HepG2 (cell line): ENCODE data around the gene MISP3. TPM values are rescaled to one million over a fixed set of nuclear protein-coding genes. Genes with fewer than 3 reads are reported as not detected.
A peak's percentile ranks its signal among the peaks of the same experiment; 100 is the strongest.

Experiments used
- ARNTL ChIP-seq: sonication (generic); formaldehyde crosslinking; IDR thresholded peaks from 2 replicates; pipeline ENCODE4 v1.4.0; 2020; ENCODE audit warnings: mild to moderate bottlenecking, missing genetic modification reagents
- EED ChIP-seq: sonication (generic); formaldehyde crosslinking; IDR thresholded peaks from 2 replicates; pipeline ENCODE4 v1.5.0; 2020; ENCODE audit warnings: mild to moderate bottlenecking, missing genetic modification reagents
- NCOA1 ChIP-seq: sonication (generic); formaldehyde crosslinking; IDR thresholded peaks from 2 replicates; pipeline ENCODE4 v1.9.0; 2021; ENCODE audit warnings: missing genetic modification reagents
- RARA ChIP-seq: IDR thresholded peaks from 2 replicates; pipeline ENCODE4 v1.6.1; 2016; ENCODE audit warnings: missing genetic modification reagents, missing compliant biosample characterization
- RARG ChIP-seq: sonication (generic); formaldehyde crosslinking; IDR thresholded peaks from 2 replicates; pipeline ENCODE4 v1.4.0; 2020; ENCODE audit warnings: low read depth, mild to moderate bottlenecking, missing genetic modification reagents
- SIN3A ChIP-seq: IDR thresholded peaks from 2 replicates; pipeline ENCODE4 v1.6.1; 2011; ENCODE audit warnings: low read depth, mild to moderate bottlenecking, control low read depth, low read length, borderline replicate concordance
- ZBTB7A ChIP-seq: sonication (generic); formaldehyde crosslinking; IDR thresholded peaks from 2 replicates; pipeline ENCODE4 v1.8.0; 2022; ENCODE audit warnings: mild to moderate bottlenecking, missing genetic modification reagents
- ZNF546 ChIP-seq: sonication (generic); formaldehyde crosslinking; conservative IDR thresholded peaks from 2 replicates; pipeline ENCODE4 v1.8.1; 2023; ENCODE audit warnings: mild to moderate bottlenecking, missing genetic modification reagents
- polyA plus RNA-seq, 8 experiments: library from polyadenylated mRNA; depleted of rRNA in 3 of 8; stranded (reverse) in 7 of 8; unstranded in 1 of 8; fragments of >200 nt; fragmentation: Illumina TruSeq in 4 of 8; extraction: Trizol in 4 of 8; gene quantifications; 2 replicates each; pipeline versions ENCODE4 v1.2.1 to v1.2.3, GENCODE V29; 2011 to 2016; ENCODE audit warnings: low read depth in 4 of 8, missing spikeins in 1 of 8, mixed read lengths in 1 of 8; ENCODE audit not compliant: insufficient read depth in 1 of 8
- total RNA-seq, 5 experiments: library from RNA; depleted of rRNA; stranded (reverse); fragments of >200 nt; fragmentation: Illumina TruSeq; extraction: Trizol; gene quantifications; 2 replicates each; pipeline ENCODE4 v1.2.3, GENCODE V29; 2016; ENCODE audit warnings: low read depth in 1 of 5
- TF ChIP-seq, protein P1 (sequence below): sonication (generic); formaldehyde crosslinking; IDR thresholded peaks from 2 replicates; pipeline ENCODE4 v1.8.0; 2022; ENCODE audit warnings: mild to moderate bottlenecking, missing genetic modification reagents; ENCODE audit not compliant: insufficient replicate concordance
- TF ChIP-seq, protein P2 (sequence below): sonication (generic); formaldehyde crosslinking; conservative IDR thresholded peaks from 2 replicates; pipeline ENCODE4 v1.4.0; 2020; ENCODE audit warnings: missing genetic modification reagents
- TF ChIP-seq, protein P3 (sequence below), 2 experiments: sonication (generic) in 1 of 2; formaldehyde crosslinking in 1 of 2; IDR thresholded peaks; 2 replicates each; pipeline versions ENCODE4 v1.4.0 to v1.6.1; 2018 to 2020; ENCODE audit warnings: missing genetic modification reagents in 2 of 2, borderline replicate concordance in 1 of 2, low read depth in 1 of 2, mild to moderate bottlenecking in 1 of 2, missing biosample characterization in 1 of 2
- TF ChIP-seq, protein P4 (sequence below): sonication (generic); formaldehyde crosslinking; IDR thresholded peaks from 2 replicates; pipeline ENCODE4 v1.4.0; 2020; ENCODE audit warnings: missing genetic modification reagents
- TF ChIP-seq, protein P5 (sequence below): sonication (generic); formaldehyde crosslinking; IDR thresholded peaks from 2 replicates; pipeline ENCODE4 v1.5.0; 2020; ENCODE audit warnings: missing genetic modification reagents
- TF ChIP-seq, protein P6 (sequence below): IDR thresholded peaks from 2 replicates; pipeline ENCODE4 v1.6.1; 2016; ENCODE audit warnings: missing biosample characterization, missing genetic modification reagents, low read depth

The MISP3 gene
- total and polyA plus RNA-seq, 2 of the 13 experiments (the other 11 are each of a cell fraction or from before 2014, with no cell fraction given) = 2.5 to 5.4 TPM

DNA sequence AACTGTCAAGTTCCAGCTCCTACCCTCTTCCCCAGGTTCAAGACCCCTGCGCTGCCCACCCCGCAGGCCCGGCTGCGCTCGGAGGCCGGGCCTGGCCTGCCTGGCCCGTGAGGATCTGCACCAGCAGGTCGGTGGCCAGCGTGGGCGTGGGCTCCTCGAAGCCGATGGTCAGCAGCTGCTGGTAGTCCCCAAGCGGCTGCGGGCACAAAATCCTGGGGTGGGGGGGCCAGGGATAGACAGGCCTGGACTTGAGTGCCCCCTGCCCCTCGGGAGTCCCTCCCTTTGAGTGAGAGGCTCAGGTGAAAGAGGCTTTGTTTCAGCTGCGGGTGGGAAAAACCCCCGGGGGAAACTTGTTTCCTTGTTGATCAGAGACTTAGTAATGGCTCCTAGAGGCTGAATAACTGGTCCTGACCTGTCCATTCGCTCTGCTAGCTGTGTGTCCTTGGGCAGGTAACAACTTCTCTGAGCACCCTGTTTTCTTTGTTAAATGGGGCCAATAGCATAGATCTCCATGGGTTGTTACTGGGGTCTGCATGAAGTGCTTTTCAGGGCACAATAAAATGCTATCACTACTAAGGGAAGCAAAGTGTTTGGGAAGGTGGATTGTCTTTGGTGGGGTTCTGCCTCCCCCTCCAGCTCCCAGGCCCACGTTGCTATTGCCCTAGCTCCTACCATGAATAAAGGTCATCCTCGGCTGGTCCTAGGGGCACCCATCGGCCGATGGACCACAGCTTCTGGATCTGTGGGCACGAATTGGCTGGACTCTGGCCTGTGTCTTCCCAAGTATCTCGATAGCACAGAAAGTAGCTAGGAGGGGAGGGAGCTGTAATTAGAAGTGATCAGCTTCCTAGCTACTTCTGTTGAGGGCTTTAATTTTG lies 9.4 kb downstream of the MISP3 start (continued):
- TF ChIP-seq, protein P1, sequence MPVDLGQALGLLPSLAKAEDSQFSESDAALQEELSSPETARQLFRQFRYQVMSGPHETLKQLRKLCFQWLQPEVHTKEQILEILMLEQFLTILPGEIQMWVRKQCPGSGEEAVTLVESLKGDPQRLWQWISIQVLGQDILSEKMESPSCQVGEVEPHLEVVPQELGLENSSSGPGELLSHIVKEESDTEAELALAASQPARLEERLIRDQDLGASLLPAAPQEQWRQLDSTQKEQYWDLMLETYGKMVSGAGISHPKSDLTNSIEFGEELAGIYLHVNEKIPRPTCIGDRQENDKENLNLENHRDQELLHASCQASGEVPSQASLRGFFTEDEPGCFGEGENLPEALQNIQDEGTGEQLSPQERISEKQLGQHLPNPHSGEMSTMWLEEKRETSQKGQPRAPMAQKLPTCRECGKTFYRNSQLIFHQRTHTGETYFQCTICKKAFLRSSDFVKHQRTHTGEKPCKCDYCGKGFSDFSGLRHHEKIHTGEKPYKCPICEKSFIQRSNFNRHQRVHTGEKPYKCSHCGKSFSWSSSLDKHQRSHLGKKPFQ (CRISPR knock-in tag) = peak; percentile 21
- TF ChIP-seq, protein P2, sequence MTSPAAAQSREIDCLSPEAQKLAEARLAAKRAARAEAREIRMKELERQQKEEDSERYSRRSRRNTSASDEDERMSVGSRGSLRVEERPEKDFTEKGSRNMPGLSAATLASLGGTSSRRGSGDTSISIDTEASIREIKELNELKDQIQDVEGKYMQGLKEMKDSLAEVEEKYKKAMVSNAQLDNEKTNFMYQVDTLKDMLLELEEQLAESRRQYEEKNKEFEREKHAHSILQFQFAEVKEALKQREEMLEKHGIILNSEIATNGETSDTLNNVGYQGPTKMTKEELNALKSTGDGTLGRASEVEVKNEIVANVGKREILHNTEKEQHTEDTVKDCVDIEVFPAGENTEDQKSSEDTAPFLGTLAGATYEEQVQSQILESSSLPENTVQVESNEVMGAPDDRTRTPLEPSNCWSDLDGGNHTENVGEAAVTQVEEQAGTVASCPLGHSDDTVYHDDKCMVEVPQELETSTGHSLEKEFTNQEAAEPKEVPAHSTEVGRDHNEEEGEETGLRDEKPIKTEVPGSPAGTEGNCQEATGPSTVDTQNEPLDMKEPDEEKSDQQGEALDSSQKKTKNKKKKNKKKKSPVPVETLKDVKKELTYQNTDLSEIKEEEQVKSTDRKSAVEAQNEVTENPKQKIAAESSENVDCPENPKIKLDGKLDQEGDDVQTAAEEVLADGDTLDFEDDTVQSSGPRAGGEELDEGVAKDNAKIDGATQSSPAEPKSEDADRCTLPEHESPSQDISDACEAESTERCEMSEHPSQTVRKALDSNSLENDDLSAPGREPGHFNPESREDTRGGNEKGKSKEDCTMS = no peak
- TF ChIP-seq, protein P3, sequence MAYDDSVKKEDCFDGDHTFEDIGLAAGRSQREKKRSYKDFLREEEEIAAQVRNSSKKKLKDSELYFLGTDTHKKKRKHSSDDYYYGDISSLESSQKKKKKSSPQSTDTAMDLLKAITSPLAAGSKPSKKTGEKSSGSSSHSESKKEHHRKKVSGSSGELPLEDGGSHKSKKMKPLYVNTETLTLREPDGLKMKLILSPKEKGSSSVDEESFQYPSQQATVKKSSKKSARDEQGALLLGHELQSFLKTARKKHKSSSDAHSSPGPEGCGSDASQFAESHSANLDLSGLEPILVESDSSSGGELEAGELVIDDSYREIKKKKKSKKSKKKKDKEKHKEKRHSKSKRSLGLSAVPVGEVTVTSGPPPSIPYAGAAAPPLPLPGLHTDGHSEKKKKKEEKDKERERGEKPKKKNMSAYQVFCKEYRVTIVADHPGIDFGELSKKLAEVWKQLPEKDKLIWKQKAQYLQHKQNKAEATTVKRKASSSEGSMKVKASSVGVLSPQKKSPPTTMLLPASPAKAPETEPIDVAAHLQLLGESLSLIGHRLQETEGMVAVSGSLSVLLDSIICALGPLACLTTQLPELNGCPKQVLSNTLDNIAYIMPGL (CRISPR knock-in tag; IDR thresholded peaks at IDR 0.05; ENCODE audit: borderline replicate concordance in 1 of 2, low read depth in 1 of 2) = no peak; a peak in 1 of 4 replicates
- TF ChIP-seq ZNF546 (CRISPR knock-in tag) = no peak
- TF ChIP-seq SIN3A = no peak
- no peak for TF ChIP-seq ZBTB7A (CRISPR knock-in tag)
- no peak for TF ChIP-seq ARNTL (CRISPR knock-in tag)
- no peak for TF ChIP-seq RARG (CRISPR knock-in tag)
- 0 out of 2 replicates have a peak, but pooled peaks have one; percentile 38 for TF ChIP-seq EED (CRISPR knock-in tag)
- TF ChIP-seq, protein P4, sequence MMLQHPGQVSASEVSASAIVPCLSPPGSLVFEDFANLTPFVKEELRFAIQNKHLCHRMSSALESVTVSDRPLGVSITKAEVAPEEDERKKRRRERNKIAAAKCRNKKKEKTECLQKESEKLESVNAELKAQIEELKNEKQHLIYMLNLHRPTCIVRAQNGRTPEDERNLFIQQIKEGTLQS (CRISPR knock-in tag) = no peak
- no peak for TF ChIP-seq NCOA1 (CRISPR knock-in tag)
- TF ChIP-seq RARA (CRISPR knock-in tag) = no peak
- TF ChIP-seq, protein P5, sequence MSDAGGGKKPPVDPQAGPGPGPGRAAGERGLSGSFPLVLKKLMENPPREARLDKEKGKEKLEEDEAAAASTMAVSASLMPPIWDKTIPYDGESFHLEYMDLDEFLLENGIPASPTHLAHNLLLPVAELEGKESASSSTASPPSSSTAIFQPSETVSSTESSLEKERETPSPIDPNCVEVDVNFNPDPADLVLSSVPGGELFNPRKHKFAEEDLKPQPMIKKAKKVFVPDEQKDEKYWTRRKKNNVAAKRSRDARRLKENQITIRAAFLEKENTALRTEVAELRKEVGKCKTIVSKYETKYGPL = no peak
- TF ChIP-seq, protein P6, sequence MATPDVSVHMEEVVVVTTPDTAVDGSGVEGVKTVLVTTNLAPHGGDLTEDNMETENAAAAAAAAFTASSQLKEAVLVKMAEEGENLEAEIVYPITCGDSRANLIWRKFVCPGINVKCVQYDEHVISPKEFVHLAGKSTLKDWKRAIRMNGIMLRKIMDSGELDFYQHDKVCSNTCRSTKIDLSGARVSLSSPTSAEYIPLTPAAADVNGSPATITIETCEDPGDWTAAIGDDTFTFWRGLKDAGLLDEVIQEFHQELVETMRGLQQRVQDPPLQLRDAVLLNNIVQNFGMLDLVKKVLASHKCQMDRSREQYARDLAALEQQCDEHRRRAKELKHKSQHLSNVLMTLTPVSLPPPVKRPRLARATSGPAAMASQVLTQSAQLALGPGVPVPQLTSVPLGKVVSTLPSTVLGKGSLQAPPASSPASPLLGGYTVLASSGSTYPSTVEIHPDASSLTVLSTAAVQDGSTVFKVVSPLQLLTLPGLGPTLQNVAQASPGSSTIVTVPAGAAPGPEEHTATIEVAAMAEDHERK (CRISPR knock-in tag) = no peak
